ENCODE data around the gene GPR162. TPM values are rescaled to one million over a fixed set of nuclear protein-coding genes. Genes with fewer than 3 reads are reported as not detected.

Gene GPR162
- total and polyA plus RNA-seq, 2 experiments from 2014 or later, result 2.3 TPM

DNA sequence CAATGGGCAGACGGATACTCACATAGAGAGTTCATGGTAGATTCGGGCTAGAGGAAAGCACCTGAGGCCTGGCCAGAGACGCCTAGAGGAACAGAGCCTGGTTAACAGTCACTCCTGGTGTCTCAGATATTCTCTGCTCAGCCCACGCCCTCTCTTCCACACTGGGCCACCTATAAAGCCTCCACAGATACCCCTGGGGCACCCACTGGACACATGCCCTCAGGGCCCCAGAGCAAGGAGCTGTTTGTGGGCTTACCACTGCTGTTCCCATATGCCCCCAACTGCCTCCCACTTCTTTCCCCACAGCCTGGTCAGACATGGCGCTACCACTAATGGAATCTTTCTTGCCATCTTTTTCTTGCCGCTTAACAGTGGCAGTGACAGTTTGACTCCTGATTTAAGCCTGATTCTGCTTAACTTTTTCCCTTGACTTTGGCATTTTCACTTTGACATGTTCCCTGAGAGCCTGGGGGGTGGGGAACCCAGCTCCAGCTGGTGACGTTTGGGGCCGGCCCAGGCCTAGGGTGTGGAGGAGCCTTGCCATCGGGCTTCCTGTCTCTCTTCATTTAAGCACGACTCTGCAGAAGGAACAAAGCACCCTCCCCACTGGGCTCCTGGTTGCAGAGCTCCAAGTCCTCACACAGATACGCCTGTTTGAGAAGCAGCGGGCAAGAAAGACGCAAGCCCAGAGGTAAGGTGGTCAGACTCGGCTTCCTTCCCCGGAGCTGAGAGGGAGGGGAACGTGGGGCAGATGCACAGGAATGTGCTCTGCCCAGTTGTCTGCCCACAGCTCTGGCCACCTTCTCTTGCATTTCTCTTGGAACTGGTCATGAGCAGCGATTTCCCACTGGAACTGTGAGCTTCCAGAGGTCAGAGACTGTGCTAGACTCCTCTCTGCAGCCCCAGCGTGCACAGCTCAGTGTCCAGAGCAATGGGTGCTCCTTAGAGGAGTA is 32.4 kb upstream of the GPR162 start, which contains the start of gene CD4:
TSS of gene CD4 (plus strand) at position 557 of the 953 bp plus-strand sequence. CDS start 10,611 bp downstream, outside the sequence.
- H3K79me2 ChIP-seq, result no peaks in the 10 kb centered on the region
- no peak for DNase-seq (ENCODE audit: low spot score)
- no peaks in the 10 kb centered on the region for H3K9me2 ChIP-seq (replicated peaks; ENCODE audit: insufficient read depth)
- no peaks in the 10 kb centered on the region for H3K27me3 ChIP-seq
- no peaks in the 10 kb centered on the region for H4K20me1 ChIP-seq (ENCODE audit: insufficient read depth, poor library complexity, severe bottlenecking)
- H3K4me3 ChIP-seq, result no peak within 1 kb of the TSS
- WGBS (ENCODE audit: low lambda C conversion rate, missing lambda C conversion rate), result 72% methylated on average over 18 of the region's 18 CpGs
- TF ChIP-seq, protein P1, sequence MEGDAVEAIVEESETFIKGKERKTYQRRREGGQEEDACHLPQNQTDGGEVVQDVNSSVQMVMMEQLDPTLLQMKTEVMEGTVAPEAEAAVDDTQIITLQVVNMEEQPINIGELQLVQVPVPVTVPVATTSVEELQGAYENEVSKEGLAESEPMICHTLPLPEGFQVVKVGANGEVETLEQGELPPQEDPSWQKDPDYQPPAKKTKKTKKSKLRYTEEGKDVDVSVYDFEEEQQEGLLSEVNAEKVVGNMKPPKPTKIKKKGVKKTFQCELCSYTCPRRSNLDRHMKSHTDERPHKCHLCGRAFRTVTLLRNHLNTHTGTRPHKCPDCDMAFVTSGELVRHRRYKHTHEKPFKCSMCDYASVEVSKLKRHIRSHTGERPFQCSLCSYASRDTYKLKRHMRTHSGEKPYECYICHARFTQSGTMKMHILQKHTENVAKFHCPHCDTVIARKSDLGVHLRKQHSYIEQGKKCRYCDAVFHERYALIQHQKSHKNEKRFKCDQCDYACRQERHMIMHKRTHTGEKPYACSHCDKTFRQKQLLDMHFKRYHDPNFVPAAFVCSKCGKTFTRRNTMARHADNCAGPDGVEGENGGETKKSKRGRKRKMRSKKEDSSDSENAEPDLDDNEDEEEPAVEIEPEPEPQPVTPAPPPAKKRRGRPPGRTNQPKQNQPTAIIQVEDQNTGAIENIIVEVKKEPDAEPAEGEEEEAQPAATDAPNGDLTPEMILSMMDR (IDR thresholded peaks at IDR 0.05; ENCODE audit: poor library complexity), result no peak
- TF ChIP-seq EZH2 (IDR thresholded peaks at IDR 0.05; ENCODE audit: borderline replicate concordance), result no peak
- no peak for TF ChIP-seq EZH2phosphoT487 (IDR thresholded peaks at IDR 0.05; ENCODE audit: low read depth, severe bottlenecking, unreplicated experiment)
- H3K36me3 ChIP-seq (replicated peaks; ENCODE audit: insufficient read depth, low read depth), result no peaks in the 10 kb centered on the region
- peaks cover 8% of the 10 kb centered on the region for H3K4me1 ChIP-seq (ENCODE audit: insufficient read depth)
- H3K4me2 ChIP-seq, result no peak within 1 kb of the TSS
- no peaks in the 10 kb centered on the region for H3K9me3 ChIP-seq (ENCODE audit: low read depth)
- no peak within 1 kb of the TSS for H2AFZ ChIP-seq
- no peak within 1 kb of the TSS for H3K27ac ChIP-seq

DNA sequence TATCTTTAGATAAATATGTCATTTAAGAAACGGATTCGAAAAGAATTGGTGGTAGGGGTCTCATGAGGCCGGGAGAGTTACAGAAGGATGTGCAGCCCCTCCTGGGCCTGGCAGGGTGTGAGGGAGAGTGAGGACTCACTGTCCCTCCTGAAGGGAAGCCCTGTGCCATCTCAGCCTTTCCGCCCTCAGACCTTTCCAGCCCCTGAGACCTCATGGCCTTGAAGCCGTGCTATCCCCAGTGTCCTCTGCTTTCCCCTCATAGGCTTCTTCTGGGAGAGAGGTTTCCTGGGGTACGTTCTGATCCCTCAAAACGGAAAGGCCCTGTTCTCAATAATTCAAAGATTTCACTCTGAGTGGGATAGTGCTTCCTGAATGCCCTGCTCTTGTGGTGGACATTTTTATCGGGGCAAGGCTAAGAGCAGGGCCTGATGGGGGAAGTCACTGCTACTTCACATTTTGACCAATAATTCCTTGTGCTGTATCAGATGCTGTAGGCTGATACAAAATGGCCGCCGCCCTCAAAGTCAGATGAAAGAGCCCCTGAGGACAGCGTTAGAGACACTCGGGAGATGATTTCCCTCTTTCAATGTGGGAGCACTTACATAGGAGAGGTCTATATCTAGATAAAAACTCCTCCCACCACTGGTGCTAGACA is 31.0 kb upstream of the GPR162 start:
- peaks cover 8% of the 10 kb centered on the region for H3K4me1 ChIP-seq (ENCODE audit: insufficient read depth)
- H3K4me3 ChIP-seq, result no peak overlapping the region
- H3K27me3 ChIP-seq, result no peaks in the 10 kb centered on the region
- TF ChIP-seq EZH2 (IDR thresholded peaks at IDR 0.05; ENCODE audit: borderline replicate concordance) (no peak), EZH2phosphoT487 (IDR thresholded peaks at IDR 0.05; ENCODE audit: low read depth, severe bottlenecking, unreplicated experiment) (no peak)
- TF ChIP-seq, protein P1 (IDR thresholded peaks at IDR 0.05; ENCODE audit: poor library complexity), result no peak
- H3K4me2 ChIP-seq, result no peak overlapping the region
- no peak for DNase-seq (ENCODE audit: low spot score)
- H3K79me2 ChIP-seq, result no peaks in the 10 kb centered on the region
- H2AFZ ChIP-seq, result no peak overlapping the region
- no peaks in the 10 kb centered on the region for H3K36me3 ChIP-seq (replicated peaks; ENCODE audit: insufficient read depth, low read depth)
- no peaks in the 10 kb centered on the region for H4K20me1 ChIP-seq (ENCODE audit: insufficient read depth, poor library complexity, severe bottlenecking)
- no peaks in the 10 kb centered on the region for H3K9me2 ChIP-seq (replicated peaks; ENCODE audit: insufficient read depth)
- H3K9me3 ChIP-seq (ENCODE audit: low read depth), result no peaks in the 10 kb centered on the region
- 95% methylated on average over 12 of the region's 12 CpGs for WGBS (ENCODE audit: low lambda C conversion rate, missing lambda C conversion rate)
- H3K27ac ChIP-seq, result no peak overlapping the region

DNA sequence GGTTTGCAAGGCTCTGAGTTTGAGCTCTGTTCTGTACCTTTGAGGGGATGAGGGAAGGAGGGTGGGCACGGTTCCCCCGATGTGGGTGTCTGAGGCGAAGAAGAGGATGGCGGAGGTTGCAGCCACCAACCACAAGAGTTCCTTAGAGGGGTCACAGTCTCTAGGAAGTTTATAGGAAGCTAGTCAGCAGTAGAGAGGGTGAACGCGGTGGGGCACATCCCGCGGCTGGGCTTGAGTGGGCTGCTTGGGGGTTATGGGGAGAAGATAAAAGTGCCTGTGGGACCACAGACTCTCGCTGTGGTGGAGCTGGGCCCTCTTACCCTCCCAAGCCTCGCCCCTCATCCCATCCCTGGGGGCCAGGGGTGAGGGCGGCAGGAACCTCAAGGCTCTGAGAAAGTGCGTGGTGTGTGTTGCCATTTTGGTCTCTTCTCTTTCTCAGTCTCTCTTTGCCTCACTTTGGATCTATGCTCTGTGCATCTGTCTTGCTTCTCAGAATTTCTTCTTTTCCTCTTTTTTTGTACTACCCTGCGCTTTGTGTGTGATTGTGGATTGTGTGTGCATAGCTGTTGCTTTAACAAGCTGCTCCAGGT is 29.6 kb upstream of the GPR162 start:
- no peak for TF ChIP-seq EZH2phosphoT487 (IDR thresholded peaks at IDR 0.05; ENCODE audit: low read depth, severe bottlenecking, unreplicated experiment)
- TF ChIP-seq, protein P1 (IDR thresholded peaks at IDR 0.05; ENCODE audit: poor library complexity), result no peak
- no peak for TF ChIP-seq EZH2 (IDR thresholded peaks at IDR 0.05; ENCODE audit: borderline replicate concordance)
- DNase-seq (ENCODE audit: low spot score), result no peak
- Histone ChIP-seq H3K9me2 (replicated peaks; ENCODE audit: insufficient read depth) (no peaks in the 10 kb centered on the region), H3K4me1 (ENCODE audit: insufficient read depth) (peaks cover 8% of the 10 kb centered on the region), H3K27me3 (no peaks in the 10 kb centered on the region), H2AFZ (peak overlapping the region; percentile 78), H3K4me3 (no peak overlapping the region), H4K20me1 (ENCODE audit: insufficient read depth, poor library complexity, severe bottlenecking) (no peaks in the 10 kb centered on the region), H3K36me3 (replicated peaks; ENCODE audit: insufficient read depth, low read depth) (no peaks in the 10 kb centered on the region), H3K4me2 (peak overlapping the region; percentile 38), H3K27ac (peak overlapping the region; percentile 60), H3K79me2 (no peaks in the 10 kb centered on the region), H3K9me3 (ENCODE audit: low read depth) (no peaks in the 10 kb centered on the region)
- WGBS (ENCODE audit: low lambda C conversion rate, missing lambda C conversion rate), result 96% methylated on average over 13 of the region's 13 CpGs

Data from hepatocyte (in vitro differentiated cells).